Measurements from ENCODE around the gene PNCK.
"Not testable (repeated sequence)": the region's sequence is repeated elsewhere in the genome, so short reads cannot be mapped to it uniquely, and the experiment has no call there.

- not testable (repeated sequence) for TF ChIP-seq CTCF, POLR2A (IDR thresholded peaks at IDR 0.05)
These were observed 31.9 kb upstream of the PNCK start for GRCh38 chrX:153705403-153706060.

Data from breast epithelium (tissue), 3 donors.